Activated T-cell treated with anti-CD3 and anti-CD28 coated beads, Interleukin-2, amount 50 U/mL, for 1 hour (primary cell): ENCODE data around the gene SMCR8.
"Not testable (repeated sequence)": the region's sequence is repeated elsewhere in the genome, so short reads cannot be mapped to it uniquely, and the experiment has no call there.

Experiments used
- DNase-seq: peaks from one replicate; pipeline ENCODE4 v3.0.0-alpha.2; 2020

Gene SMCR8

DNA sequence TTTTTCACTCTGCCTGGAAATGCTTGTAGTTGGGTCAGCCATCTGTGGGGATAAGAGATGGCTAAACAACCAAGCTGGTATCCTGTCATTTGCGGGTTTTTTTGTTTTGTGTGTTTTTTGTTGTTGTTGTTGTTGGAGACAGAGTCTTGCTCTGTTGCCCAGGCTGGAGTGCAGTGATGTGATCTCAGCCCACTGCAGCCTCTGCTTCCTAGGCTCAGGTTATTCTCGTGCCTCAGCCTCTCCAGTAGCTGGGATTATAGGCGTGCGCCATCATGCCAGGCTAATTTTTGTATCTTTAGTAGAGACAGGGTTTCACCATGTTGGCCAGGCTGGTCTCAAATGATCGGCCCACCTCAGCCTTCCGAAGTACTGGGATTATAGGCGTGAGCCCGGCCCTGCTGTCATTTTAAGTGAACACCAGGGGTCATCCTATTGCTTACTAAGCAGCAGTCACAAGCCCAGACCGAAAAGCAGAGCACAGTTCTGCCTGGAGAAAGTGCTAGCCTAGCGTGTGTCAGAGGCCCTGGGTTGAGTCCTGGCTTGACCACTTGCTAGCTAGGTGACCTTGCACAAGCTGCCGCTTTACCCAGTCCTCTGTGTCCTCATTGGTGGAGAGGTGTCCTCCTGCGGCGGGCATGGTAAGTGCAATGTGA lies 4.6 kb downstream of the SMCR8 start:
- DNase-seq: no peak

GRCh38 chr17:18320301-18320700 lies 5.2 kb downstream of the SMCR8 start:
- DNase-seq: no peak

GRCh38 chr17:18321309-18321708 lies 6.2 kb downstream of the SMCR8 start:
- DNase-seq: no peak

- DNase-seq: no peak
Observed at GRCh38 chr17:18322522-18322921, 7.4 kb downstream of the SMCR8 start.

GRCh38 chr17:18323007-18323406 lies 7.9 kb downstream of the SMCR8 start:
- DNase-seq: no peak

DNA sequence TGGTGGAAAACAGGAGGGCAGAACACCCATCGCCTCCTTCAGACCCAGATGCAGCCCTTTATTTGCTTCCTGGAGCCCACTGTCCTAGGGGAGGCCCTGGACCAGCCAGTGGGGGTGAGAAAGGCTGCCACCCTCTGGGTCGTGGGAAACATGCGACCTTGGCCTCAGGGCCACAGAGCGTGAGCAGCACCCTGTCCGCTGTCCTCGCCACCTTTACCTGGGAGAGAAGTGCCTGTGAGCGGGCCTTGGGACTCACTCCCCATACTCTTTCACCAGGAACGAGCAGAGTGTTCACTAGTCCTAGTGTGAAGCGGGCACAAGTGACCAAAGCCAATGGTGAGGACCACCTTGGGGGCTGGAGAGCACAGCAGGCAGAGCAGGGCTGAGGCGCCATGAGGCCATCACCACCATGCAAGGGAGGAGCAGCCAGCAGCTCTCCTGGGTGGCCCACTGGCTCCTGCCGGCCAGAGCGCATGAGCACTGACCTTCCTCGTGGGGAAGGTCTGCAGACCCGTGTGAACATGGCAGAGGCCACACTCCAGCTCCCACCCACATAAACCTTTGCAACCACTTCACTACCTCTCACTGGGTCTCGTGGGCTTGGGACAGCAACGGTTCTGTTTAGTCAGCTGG lies 8.5 kb downstream of the SMCR8 start:
- no peak for DNase-seq

- DNase-seq: no peak
Observed at GRCh38 chr17:18324140-18325050, 9.3 kb downstream of the SMCR8 start.

DNA sequence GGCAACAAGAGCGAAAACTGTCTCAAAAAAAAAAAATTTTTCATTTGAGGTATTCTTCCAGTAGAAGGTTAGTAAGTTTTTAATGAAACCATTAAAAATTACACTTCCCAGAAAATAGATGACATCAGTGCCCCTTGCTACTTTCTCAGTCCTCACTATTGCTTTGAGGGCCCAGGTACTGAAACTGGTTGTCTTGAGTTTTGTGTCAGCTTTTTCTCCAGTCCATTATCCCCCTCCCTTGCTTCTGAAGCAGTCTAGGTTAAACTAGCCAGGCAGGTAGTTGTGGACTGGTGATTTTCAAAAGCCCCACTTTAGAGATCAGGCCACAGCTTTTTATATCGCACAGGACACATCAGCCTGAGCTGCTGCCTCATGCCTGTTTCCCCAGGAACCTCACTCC lies 10.9 kb downstream of the SMCR8 start:
- DNase-seq: no peak

DNA sequence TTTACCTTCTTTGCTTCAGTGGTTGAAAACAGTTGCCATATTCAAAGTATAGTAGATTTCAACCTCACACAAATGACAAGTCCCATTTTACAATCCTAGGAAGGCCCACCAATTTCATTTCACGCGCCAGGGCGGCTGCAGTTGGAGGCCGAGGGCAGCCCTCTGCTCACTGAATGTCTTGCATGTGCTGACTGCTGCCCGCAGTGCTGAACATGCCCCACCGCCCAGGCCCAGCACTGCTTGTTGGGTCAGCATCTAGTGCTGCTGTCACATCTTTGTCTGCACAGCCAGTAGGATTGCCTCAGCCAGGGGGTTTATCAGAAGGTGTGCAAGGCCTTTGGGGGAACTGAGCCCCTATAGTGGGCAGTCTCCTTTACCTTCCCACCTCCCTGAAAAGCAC lies 11.5 kb downstream of the SMCR8 start:
- DNase-seq: no peak

DNA sequence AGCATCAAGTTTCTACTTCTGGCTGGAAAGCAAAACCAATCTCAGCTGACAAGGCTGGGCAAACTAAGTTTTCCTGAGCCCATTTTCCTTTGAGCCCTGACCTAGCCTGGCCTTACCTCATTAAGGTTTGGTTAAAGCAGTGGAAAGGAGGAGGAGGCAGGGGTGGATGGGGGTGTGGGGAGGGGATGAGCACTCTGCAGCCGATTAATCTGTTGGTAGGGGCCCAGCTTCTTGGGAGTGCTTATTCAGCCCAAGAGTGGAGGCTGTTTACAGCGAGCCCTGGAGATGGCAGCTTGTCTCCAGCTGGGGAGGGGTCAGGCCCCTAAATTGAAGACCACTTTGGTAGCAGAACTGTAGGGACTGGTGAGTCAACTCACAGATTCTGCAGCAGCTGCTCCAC lies 12.0 kb downstream of the SMCR8 start:
- DNase-seq: no peak

- DNase-seq: no peak
Observed at GRCh38 chr17:18327556-18327955, 12.5 kb downstream of the SMCR8 start.

GRCh38 chr17:18328643-18329204 lies 13.6 kb downstream of the SMCR8 start:
- DNase-seq: no peak

- DNase-seq: no peak
Observed at GRCh38 chr17:18331879-18332278, 16.8 kb downstream of the SMCR8 start.

- DNase-seq: no peak
Observed at GRCh38 chr17:18332909-18333489, 17.9 kb downstream of the SMCR8 start.

DNA sequence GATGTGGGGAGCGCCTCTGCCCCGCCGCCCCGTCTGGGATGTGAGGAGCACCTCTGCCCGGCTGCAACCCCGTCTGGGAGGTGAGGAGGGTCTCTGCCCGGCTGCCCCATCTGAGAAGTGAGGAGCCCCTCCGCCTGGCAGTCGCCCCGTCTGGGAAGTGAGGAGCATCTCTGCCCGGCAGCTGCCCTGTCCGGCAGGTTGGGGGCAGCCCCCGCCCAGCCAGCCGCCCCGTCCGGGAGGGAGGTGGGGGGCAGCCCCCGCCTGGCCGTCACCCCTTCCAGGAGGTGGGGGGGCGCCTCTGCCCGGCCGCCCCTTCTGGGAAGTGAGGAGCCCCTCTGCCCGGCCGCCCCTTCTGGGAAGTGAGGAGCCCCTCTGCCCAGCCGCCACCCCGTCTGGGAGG lies 23.1 kb downstream of the SMCR8 start:
- DNase-seq: not testable (repeated sequence)

DNA sequence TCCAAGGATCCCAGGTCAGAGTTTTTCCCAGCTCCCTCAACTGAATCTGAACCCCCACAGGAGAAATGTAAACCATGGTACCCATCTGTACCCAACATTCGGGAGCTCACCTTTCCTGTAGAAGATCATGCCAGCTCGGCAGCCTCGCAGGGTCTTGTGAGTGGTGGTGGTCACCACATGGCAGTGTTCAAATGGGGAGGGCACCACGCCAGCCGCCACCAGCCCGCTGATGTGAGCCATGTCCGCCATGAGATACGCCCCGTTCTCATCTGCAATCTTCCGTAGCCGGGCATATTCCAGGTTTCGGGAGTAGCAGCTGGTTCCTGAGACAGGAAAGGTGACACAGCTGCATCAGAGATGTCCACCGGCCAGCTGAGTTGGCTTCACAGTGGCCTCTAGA lies 24.8 kb downstream of the SMCR8 start:
- no peak for DNase-seq

DNA sequence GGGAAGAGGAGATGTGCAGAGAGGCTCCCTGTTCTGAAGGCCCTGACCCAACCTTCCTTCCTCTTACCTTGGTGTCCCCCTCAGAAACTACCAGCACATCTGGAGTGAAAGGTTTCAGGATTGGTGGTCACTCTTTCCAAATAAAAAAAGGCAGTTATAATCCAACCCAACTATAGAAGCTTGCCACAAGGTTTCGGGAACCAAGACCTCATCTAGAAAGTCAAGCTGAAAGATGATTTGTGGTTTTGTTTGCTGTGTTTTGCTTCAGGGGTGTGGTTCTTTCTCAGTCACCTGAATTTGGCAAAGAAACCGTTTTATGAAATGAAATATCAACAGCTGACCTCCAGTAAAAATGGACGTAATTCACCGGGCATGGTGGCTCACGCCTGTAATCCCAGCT lies 28.9 kb downstream of the SMCR8 start:
- no peak for DNase-seq

GRCh38 chr17:18353541-18353940 lies 38.4 kb downstream of the SMCR8 start:
- no peak for DNase-seq

- DNase-seq: no peak
Observed at GRCh38 chr17:18356624-18357023, 41.5 kb downstream of the SMCR8 start.

DNA sequence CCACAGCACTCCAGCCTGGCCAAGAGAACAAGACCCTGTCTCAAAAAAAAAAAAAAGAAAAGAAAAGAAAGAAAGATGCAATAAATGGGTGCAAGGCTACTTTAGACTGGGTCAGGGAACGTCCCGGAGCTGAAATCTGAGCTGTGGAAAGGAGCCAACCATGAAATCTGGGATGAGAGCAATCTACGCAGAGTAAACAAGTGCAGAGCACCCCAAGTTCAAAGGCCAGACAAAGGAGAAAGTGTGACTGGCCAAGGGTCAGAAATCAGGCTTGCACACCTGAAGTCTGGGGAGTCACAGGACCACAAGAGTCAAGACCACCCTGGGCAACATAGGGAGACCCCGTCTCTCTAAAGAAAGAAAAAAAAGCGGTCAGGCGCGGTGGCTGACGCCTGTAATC lies 45.4 kb downstream of the SMCR8 start:
- no peak for DNase-seq

DNA sequence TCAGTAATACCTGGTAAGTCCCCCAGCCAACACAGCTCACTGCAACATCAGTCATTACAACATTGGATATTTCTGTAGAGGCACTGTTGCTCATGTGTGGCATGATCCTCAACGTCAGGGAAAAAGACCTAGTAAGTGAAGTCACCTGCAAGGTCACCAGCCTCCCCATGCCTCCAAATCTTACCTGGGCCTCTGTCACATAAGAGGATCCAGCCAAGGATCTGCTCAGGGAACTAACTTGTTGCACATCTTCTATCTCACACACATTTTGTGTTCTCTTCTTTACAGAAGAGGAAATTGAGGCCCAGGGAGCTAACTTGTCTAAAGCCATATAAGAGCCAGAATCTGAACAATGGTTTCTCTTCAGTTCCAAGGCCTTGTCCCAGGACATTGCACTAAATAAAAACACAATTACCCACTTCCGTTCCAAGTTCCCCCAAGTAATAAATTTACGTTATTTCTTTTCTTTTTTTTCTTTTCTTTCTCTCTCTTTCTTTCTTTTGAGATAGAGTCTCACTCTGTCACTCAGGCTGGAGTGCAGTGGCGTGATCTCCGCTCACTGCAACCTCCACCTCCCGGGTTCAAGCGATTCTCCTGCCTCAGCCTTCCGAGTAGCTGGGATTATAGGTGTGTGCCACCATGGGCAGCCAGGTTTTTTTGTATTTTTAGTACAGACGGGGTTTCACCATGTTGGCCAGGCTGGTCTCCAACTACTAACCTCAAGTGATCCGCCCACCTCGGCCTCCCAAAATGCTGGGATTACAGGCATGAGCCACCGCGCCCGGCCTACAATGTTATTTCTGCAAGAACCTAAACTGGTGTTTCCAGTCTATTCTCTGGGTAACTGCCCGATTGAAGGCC lies 47.0 kb downstream of the SMCR8 start:
- DNase-seq: no peak

- no peak for DNase-seq
Observed at GRCh38 chr17:18362698-18363100, 47.6 kb downstream of the SMCR8 start.
